ENCODE results near the gene ACTR3C. TPM values are rescaled to one million over a fixed set of nuclear protein-coding genes. Genes with fewer than 3 reads are reported as not detected.
"Not testable (repeated sequence)": the region's sequence is repeated elsewhere in the genome, so short reads cannot be mapped to it uniquely, and the experiment has no call there.

The ACTR3C gene
- total RNA-seq, 1 experiment from 2014 or later, result 2.2 TPM

DNA sequence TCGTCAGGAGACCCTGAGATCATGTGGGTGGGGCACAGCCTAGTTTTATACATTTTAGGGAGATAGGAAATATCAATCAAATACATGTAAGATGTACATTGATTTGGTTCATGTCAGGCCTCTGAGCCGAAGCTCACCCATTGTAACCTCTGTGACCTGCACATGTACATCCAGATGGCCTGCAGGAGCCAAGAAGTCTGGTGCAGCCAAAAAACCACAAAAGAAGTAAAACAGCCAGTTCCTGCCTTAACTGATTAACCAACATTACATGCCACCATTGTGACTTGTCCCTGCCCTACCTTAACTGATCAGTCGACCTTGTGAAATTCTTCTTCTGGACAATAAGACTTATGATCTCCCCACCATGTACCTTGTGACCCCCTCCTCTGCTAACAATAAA is 16.2 kb downstream of the ACTR3C start:
- H4K91ac ChIP-seq (ENCODE audit: insufficient read length, low read depth, low read length), result no peak overlapping the region
- no peaks in the 10 kb centered on the region for H4K20me1 ChIP-seq (ENCODE audit: control insufficient read depth, insufficient read depth, insufficient read length)
- H3K18ac ChIP-seq (ENCODE audit: insufficient read length, low read depth, low read length), result no peak overlapping the region
- no peaks in the 10 kb centered on the region for H3K23me2 ChIP-seq (ENCODE audit: insufficient read length, low read depth, low read length, poor library complexity, severe bottlenecking)
- H4K5ac ChIP-seq (ENCODE audit: insufficient read length, low read depth, low read length), result no peak overlapping the region
- H3K79me1 ChIP-seq (ENCODE audit: insufficient read depth, low read depth, low read length, poor library complexity, severe bottlenecking), result no peaks in the 10 kb centered on the region
- H3K27ac Mint-ChIP-seq, result no peak overlapping the region
- no peak overlapping the region for H2AFZ ChIP-seq (ENCODE audit: low read length)
- no peak overlapping the region for H2BK20ac ChIP-seq (ENCODE audit: low read depth, low read length, poor library complexity, severe bottlenecking)
- no peak overlapping the region; a peak in 1 of 5 replicates for H3K4me3 Mint-ChIP-seq
- H3K79me2 ChIP-seq (ENCODE audit: insufficient read depth, low read length), result no peaks in the 10 kb centered on the region
- no peak overlapping the region for H2BK5ac ChIP-seq (ENCODE audit: insufficient read length, low read length)
- peaks cover 18 to 19% of the 10 kb centered on the region in 2 experiments for H3K9me3 Mint-ChIP-seq
- peaks cover 14% of the 10 kb centered on the region for H3K27me3 Mint-ChIP-seq (ENCODE audit: low read depth)
- no peak overlapping the region for H2BK120ac ChIP-seq (ENCODE audit: low read depth, low read length, poor library complexity, severe bottlenecking)
- no peak overlapping the region for H3K14ac ChIP-seq (ENCODE audit: insufficient read depth, low read length)
- no peak overlapping the region for H3K56ac ChIP-seq (ENCODE audit: insufficient read length, low read depth, low read length)
- H2BK15ac ChIP-seq (ENCODE audit: low read depth, low read length), result no peak overlapping the region
- no peaks in the 10 kb centered on the region for H3K9me3 ChIP-seq (ENCODE audit: control insufficient read depth, low read depth, low read length)
- no peak overlapping the region for H3K4me2 ChIP-seq (ENCODE audit: insufficient read depth, insufficient read length, low read length)
- peaks cover 2 to 6% of the 10 kb centered on the region in 2 experiments; a peak in 2 of 4 replicates for H3K4me1 Mint-ChIP-seq
- no peak overlapping the region for H3T11ph ChIP-seq (ENCODE audit: low read length)
- H3K4ac ChIP-seq (ENCODE audit: low read depth, low read length), result no peak overlapping the region
- no peak overlapping the region for H3K27ac ChIP-seq (ENCODE audit: insufficient read length, low read depth, low read length)
- TF ChIP-seq, protein P1, sequence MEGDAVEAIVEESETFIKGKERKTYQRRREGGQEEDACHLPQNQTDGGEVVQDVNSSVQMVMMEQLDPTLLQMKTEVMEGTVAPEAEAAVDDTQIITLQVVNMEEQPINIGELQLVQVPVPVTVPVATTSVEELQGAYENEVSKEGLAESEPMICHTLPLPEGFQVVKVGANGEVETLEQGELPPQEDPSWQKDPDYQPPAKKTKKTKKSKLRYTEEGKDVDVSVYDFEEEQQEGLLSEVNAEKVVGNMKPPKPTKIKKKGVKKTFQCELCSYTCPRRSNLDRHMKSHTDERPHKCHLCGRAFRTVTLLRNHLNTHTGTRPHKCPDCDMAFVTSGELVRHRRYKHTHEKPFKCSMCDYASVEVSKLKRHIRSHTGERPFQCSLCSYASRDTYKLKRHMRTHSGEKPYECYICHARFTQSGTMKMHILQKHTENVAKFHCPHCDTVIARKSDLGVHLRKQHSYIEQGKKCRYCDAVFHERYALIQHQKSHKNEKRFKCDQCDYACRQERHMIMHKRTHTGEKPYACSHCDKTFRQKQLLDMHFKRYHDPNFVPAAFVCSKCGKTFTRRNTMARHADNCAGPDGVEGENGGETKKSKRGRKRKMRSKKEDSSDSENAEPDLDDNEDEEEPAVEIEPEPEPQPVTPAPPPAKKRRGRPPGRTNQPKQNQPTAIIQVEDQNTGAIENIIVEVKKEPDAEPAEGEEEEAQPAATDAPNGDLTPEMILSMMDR (conservative IDR thresholded peaks at IDR 0.05), result no peak
- peaks cover 12% of the 10 kb centered on the region; the same call in 1 of the 2 replicates for H3K27me3 ChIP-seq (ENCODE audit: insufficient read depth, low read length)
- H3K23ac ChIP-seq (ENCODE audit: insufficient read length, low read depth, low read length), result no peak overlapping the region
- H2AK5ac ChIP-seq (ENCODE audit: insufficient read length, low read length), result no peak overlapping the region
- no peak overlapping the region for H2BK12ac ChIP-seq (ENCODE audit: insufficient read length, low read depth, low read length)
- no peak for DNase-seq
- peaks cover 6% of the 10 kb centered on the region; the same call in 1 of the 2 replicates for H3K4me1 ChIP-seq (ENCODE audit: insufficient read depth, low read length)
- no CpG with 5 or more reads among the region's 3 CpGs for WGBS (ENCODE audit: extremely low coverage, insufficient read length, low lambda C conversion rate)
- H3K9ac ChIP-seq (ENCODE audit: extremely low read depth, insufficient read length, low read length), result no peak overlapping the region
- H4K8ac ChIP-seq (replicated peaks; ENCODE audit: insufficient read length, low read depth, low read length), result no peak overlapping the region
- H3K36me3 Mint-ChIP-seq (ENCODE audit: insufficient read depth in 1 of 3, low read depth in 3 of 3), result peaks cover 0 to 14% (median 14%) of the 10 kb centered on the region in 3 experiments; a peak in 5 of 7 replicates

DNA sequence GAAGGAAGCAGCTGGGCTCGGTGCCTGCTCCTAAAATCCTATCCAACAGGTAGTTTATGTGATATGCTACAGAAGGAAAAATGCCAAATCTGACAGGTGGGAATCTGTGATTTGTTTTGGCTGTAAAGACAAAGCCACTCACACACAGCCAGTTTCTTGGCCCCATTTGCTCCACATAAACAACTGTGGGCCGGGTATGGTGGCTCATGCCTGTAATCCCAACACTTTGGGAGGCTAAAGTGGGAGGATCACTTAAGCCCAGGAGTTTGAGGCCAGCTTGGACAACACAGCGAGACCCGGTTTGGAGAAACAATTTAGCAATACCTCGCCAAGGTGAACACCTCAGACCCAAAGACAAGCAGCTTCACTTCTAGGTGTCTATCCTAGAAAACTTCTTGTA is 17.0 kb downstream of the ACTR3C start:
- not testable (repeated sequence) for H2BK20ac ChIP-seq (ENCODE audit: low read depth, low read length, poor library complexity, severe bottlenecking); H3K79me1 ChIP-seq (ENCODE audit: insufficient read depth, low read depth, low read length, poor library complexity, severe bottlenecking); H3K4ac ChIP-seq (ENCODE audit: low read depth, low read length); H3K4me1 Mint-ChIP-seq; H3T11ph ChIP-seq (ENCODE audit: low read length); H3K14ac ChIP-seq (ENCODE audit: insufficient read depth, low read length); H2AFZ ChIP-seq (ENCODE audit: low read length); H2AK5ac ChIP-seq (ENCODE audit: insufficient read length, low read length); H3K56ac ChIP-seq (ENCODE audit: insufficient read length, low read depth, low read length); H3K27ac Mint-ChIP-seq; H2BK120ac ChIP-seq (ENCODE audit: low read depth, low read length, poor library complexity, severe bottlenecking); H3K4me1 ChIP-seq (ENCODE audit: insufficient read depth, low read length); H3K4me2 ChIP-seq (ENCODE audit: insufficient read depth, insufficient read length, low read length); H3K27ac ChIP-seq (ENCODE audit: insufficient read length, low read depth, low read length); H3K27me3 ChIP-seq (ENCODE audit: insufficient read depth, low read length); H3K18ac ChIP-seq (ENCODE audit: insufficient read length, low read depth, low read length); H3K9ac ChIP-seq (ENCODE audit: extremely low read depth, insufficient read length, low read length); H3K79me2 ChIP-seq (ENCODE audit: insufficient read depth, low read length); H3K23ac ChIP-seq (ENCODE audit: insufficient read length, low read depth, low read length); H3K23me2 ChIP-seq (ENCODE audit: insufficient read length, low read depth, low read length, poor library complexity, severe bottlenecking); H3K9me3 ChIP-seq (ENCODE audit: control insufficient read depth, low read depth, low read length); H3K4me3 Mint-ChIP-seq; H4K20me1 ChIP-seq (ENCODE audit: control insufficient read depth, insufficient read depth, insufficient read length); H4K8ac ChIP-seq (replicated peaks; ENCODE audit: insufficient read length, low read depth, low read length); H2BK15ac ChIP-seq (ENCODE audit: low read depth, low read length); H4K5ac ChIP-seq (ENCODE audit: insufficient read length, low read depth, low read length); H4K91ac ChIP-seq (ENCODE audit: insufficient read length, low read depth, low read length); H2BK12ac ChIP-seq (ENCODE audit: insufficient read length, low read depth, low read length); H2BK5ac ChIP-seq (ENCODE audit: insufficient read length, low read length)
- peaks cover 16% of the 10 kb centered on the region for H3K27me3 Mint-ChIP-seq (ENCODE audit: low read depth)
- peaks cover 0 to 14% (median 14%) of the 10 kb centered on the region in 3 experiments; a peak in 5 of 7 replicates for H3K36me3 Mint-ChIP-seq (ENCODE audit: insufficient read depth in 1 of 3, low read depth in 3 of 3)
- WGBS (ENCODE audit: extremely low coverage, insufficient read length, low lambda C conversion rate), result no CpG with 5 or more reads among the region's 5 CpGs
- H3K9me3 Mint-ChIP-seq, result peaks cover 18 to 19% of the 10 kb centered on the region in 2 experiments
- DNase-seq, result peak; percentile 0

Measured in H9 (cell line).